A549 (cell line): ENCODE results near the gene CNTNAP2.

Source experiments
- MAFK ChIP-seq: fragments of 450-650 bp; IDR thresholded peaks from 2 replicates; pipeline ENCODE4 v1.6.1; 2014; ENCODE audit not compliant: partially characterized antibody
- NFE2L2 ChIP-seq: fragments of 150-350 bp; conservative IDR thresholded peaks from 2 replicates; pipeline ENCODE4 v1.6.1; 2014; ENCODE audit warnings: low read length
- RCOR1 ChIP-seq: fragments of 150-350 bp; IDR thresholded peaks from 2 replicates; pipeline ENCODE4 v1.6.1; 2014; ENCODE audit warnings: antibody characterized with exemption, low read length, low read depth
- TF ChIP-seq, protein P1 (sequence below): fragments of >200 bp; sonication (Bioruptor Twin); formaldehyde crosslinking; IDR thresholded peaks from 3 replicates; pipeline ENCODE4 v1.5.1; 2016

GRCh38 chr7:146146831-146147486 lies 30.4 kb downstream of the CNTNAP2 start:
- TF ChIP-seq MAFK (no peak), RCOR1 (no peak), NFE2L2 (no peak)
- TF ChIP-seq, protein P1, sequence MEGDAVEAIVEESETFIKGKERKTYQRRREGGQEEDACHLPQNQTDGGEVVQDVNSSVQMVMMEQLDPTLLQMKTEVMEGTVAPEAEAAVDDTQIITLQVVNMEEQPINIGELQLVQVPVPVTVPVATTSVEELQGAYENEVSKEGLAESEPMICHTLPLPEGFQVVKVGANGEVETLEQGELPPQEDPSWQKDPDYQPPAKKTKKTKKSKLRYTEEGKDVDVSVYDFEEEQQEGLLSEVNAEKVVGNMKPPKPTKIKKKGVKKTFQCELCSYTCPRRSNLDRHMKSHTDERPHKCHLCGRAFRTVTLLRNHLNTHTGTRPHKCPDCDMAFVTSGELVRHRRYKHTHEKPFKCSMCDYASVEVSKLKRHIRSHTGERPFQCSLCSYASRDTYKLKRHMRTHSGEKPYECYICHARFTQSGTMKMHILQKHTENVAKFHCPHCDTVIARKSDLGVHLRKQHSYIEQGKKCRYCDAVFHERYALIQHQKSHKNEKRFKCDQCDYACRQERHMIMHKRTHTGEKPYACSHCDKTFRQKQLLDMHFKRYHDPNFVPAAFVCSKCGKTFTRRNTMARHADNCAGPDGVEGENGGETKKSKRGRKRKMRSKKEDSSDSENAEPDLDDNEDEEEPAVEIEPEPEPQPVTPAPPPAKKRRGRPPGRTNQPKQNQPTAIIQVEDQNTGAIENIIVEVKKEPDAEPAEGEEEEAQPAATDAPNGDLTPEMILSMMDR, result no peak
